ENCODE measurements around the gene PAIP2B. TPM values are rescaled to one million over a fixed set of nuclear protein-coding genes. Genes with fewer than 3 reads are reported as not detected.

Gene PAIP2B
- total RNA-seq, 1 experiment from 2014 or later, result 5.9 TPM

DNA sequence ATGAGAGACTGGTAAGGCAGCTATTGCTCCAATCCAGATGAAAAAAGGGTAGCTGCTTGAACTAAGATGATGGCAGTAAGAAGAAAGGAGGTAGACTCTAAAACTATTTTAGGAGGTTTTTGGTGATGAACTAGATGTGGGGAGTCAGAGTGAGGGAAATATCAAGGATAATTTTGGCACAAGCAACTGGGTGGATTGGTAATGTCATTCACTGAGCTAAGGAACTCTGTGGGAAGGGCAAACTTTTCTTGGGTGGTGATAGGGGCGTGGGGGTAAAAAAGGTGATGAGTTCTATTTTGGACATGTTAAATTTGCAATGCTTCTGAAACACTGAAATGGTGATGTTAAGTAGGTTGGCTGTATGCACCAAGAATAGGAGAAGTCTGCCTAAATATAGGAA, 19.3 kb downstream of the PAIP2B start:
- no peak overlapping the region for H3K27ac ChIP-seq (ENCODE audit: low read depth, low read length)
- H3K27me3 ChIP-seq (ENCODE audit: insufficient read depth, low read length), result no peaks in the 10 kb centered on the region
- no TSS peak for BruUV-seq (replicated peaks)
- TF ChIP-seq EGR1 (IDR thresholded peaks at IDR 0.05; ENCODE audit: low read depth) (no peak), TCF7L2 (IDR thresholded peaks at IDR 0.05; ENCODE audit: borderline replicate concordance, extremely low read depth, insufficient read depth, insufficient read length) (no peak), ZNF274 (IDR thresholded peaks at IDR 0.05; ENCODE audit: low read depth, low read length) (no peak), SIN3A (IDR thresholded peaks at IDR 0.05; ENCODE audit: low read depth) (no peak), SP1 (IDR thresholded peaks at IDR 0.05; ENCODE audit: low read depth) (no peak), POLR2A (IDR thresholded peaks at IDR 0.05; ENCODE audit: borderline replicate concordance, extremely low read depth, insufficient read depth, insufficient read length) (no peak), ELF1 (IDR thresholded peaks at IDR 0.05; ENCODE audit: borderline replicate concordance, low read depth) (no peak), CBX3 (IDR thresholded peaks at IDR 0.05; ENCODE audit: low read depth) (no peak), EZH2 (IDR thresholded peaks at IDR 0.05) (no peak), JUND (IDR thresholded peaks at IDR 0.05) (no peak), FOSL1 (IDR thresholded peaks at IDR 0.05; ENCODE audit: low read depth) (no peak), CEBPB (IDR thresholded peaks at IDR 0.05; ENCODE audit: low read depth) (no peak), YY1 (IDR thresholded peaks at IDR 0.05; ENCODE audit: extremely low read depth, insufficient replicate concordance, low read depth, low read length) (no peak)
- TF ChIP-seq, protein P1, sequence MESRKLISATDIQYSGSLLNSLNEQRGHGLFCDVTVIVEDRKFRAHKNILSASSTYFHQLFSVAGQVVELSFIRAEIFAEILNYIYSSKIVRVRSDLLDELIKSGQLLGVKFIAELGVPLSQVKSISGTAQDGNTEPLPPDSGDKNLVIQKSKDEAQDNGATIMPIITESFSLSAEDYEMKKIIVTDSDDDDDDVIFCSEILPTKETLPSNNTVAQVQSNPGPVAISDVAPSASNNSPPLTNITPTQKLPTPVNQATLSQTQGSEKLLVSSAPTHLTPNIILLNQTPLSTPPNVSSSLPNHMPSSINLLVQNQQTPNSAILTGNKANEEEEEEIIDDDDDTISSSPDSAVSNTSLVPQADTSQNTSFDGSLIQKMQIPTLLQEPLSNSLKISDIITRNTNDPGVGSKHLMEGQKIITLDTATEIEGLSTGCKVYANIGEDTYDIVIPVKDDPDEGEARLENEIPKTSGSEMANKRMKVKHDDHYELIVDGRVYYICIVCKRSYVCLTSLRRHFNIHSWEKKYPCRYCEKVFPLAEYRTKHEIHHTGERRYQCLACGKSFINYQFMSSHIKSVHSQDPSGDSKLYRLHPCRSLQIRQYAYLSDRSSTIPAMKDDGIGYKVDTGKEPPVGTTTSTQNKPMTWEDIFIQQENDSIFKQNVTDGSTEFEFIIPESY (IDR thresholded peaks at IDR 0.05; ENCODE audit: extremely low read depth, insufficient replicate concordance, low read length), result no peak
- TF ChIP-seq, protein P2, sequence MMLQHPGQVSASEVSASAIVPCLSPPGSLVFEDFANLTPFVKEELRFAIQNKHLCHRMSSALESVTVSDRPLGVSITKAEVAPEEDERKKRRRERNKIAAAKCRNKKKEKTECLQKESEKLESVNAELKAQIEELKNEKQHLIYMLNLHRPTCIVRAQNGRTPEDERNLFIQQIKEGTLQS (IDR thresholded peaks at IDR 0.05), result no peak
- no peaks in the 10 kb centered on the region for H4K20me1 ChIP-seq (ENCODE audit: insufficient read depth)
- H3K9me3 ChIP-seq (ENCODE audit: control insufficient read depth in 1 of 2, insufficient read depth in 1 of 2, low read depth in 1 of 2, low read length in 2 of 2), result no peaks in the 10 kb centered on the region
- CTCF ChIA-PET, result no interaction called here
- ATAC-seq (no peak), DNase-seq (ENCODE audit: low read depth, low spot score) (no peak)
- no peaks in the 10 kb centered on the region for H3K4me1 ChIP-seq (ENCODE audit: control insufficient read depth in 1 of 2, insufficient read depth in 2 of 2, low read length in 2 of 2)
- H3K4me2 ChIP-seq (ENCODE audit: low read length), result no peak overlapping the region
- H3K4me3 ChIP-seq (replicated peaks in 1 of 2; ENCODE audit: low read depth in 1 of 2, low read length in 2 of 2), result no peak overlapping the region
- intact Hi-C loops (cut with micrococcal nuclease), result no loop called here
- H3K79me2 ChIP-seq (ENCODE audit: insufficient read depth, low read length), result no peaks in the 10 kb centered on the region
- H3K9ac ChIP-seq (ENCODE audit: low read length), result no peak overlapping the region
- POLR2A ChIA-PET, result no interaction called here
- H3K9me2 ChIP-seq (ENCODE audit: insufficient read depth), result 0 out of 2 replicates have a peak, but pooled peaks cover 3% of the 10 kb centered on the region
- H2AFZ ChIP-seq (ENCODE audit: low read depth, low read length, poor library complexity, severe bottlenecking), result no peak overlapping the region
- H3K36me3 ChIP-seq (ENCODE audit: control insufficient read depth in 1 of 2, insufficient read depth in 2 of 2, low read length in 2 of 2), result no peaks in the 10 kb centered on the region
- RAD21 ChIA-PET (ENCODE audit: low non-redundant PET in 1 of 2, low total read pairs in 2 of 2, uncharacterized antibody in 2 of 2, unreplicated experiment in 2 of 2), result no interaction called here
